HG02970 (cell line): Measurements from ENCODE around the gene WNT7B.

Source experiments
- ATAC-seq: cut with Tn5 transposase; IDR thresholded peaks from one replicate; pipeline ENCODE4 v1.9.1; 2021; ENCODE audit warnings: mild to moderate bottlenecking, moderate library complexity, moderate number of reproducible peaks; ENCODE audit not compliant: unreplicated experiment, low FRiP score

WNT7B gene

DNA sequence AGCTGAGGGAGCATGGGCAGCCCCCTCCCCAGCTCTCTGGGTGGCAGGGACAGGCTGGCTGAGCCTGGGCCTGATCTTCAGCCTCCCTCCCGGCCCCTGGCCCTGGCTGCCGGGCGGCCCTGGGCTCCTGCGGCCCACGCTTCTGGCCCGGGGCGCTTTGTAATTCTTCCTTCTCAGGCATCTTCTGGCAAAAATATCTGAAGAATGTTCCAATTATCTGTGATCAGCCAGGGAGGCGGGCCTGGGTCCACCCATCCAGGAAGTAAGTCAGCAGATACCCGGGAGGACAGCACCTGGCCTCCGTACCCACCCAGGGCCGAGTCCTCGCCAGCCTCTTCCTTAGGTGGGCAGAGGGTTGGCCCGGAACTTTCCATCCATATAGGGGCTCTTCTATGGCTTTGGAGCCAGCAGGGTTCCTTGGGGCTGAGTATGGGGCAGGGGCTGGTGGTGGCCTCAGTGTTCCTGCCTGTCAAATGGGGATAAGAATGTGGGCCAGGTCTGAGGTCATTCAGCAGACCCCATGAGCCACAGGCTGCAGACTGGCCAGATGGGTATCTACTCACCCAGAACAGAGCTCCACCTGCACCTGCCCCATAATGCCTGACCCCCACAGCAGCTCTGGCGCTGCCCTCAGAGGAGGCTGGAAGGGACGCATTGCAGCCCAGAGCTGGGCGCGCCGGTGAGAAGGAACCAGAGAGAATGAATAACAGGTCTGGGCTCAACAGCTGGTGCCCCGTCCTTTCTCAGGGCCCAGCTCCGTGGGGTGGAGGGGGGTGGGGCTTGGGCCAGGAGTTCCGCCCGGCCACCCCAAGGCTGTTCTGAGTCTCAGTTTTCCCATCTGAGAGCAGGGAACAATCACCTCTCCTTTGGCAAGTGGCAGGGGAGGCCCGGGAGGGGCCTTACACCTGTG, 16.2 kb downstream of the WNT7B start:
- no peak for ATAC-seq

DNA sequence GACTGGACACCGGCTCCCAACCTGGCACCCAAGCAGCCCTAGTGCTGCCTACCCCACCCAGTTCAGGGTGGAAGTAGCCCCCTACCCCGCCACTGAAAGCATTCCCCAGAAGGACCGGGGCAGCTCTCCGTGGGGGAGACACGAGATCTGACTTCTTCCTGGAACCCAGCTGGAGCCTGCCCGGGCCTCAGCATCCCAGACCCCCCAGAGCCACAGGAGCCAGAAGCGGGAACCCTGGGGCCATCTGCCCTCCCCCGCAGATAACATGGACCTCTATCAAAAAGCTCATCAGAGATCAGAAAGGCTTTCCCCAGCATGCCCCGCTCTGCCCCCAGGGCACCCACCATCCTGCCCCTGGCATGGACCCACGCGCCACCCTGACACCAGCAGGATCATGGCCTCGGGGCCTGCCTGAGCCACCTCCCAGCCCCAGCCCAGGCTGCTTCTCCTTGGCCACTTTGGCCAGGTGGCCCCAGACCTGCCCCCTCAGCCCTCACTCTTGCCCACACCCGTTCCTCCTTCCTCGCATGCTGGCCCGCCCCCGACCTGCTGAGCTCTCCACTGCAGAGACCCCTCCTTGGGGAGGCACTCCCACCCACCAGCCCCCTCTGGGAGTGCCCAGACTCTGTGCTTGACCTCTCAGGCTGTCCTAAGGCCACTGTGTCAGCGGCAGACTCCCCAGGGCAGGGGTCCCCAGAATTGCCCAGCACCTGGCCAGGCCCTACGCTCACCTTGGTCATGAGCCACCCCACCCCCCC, 17.1 kb downstream of the WNT7B start:
- ATAC-seq, result no peak

DNA sequence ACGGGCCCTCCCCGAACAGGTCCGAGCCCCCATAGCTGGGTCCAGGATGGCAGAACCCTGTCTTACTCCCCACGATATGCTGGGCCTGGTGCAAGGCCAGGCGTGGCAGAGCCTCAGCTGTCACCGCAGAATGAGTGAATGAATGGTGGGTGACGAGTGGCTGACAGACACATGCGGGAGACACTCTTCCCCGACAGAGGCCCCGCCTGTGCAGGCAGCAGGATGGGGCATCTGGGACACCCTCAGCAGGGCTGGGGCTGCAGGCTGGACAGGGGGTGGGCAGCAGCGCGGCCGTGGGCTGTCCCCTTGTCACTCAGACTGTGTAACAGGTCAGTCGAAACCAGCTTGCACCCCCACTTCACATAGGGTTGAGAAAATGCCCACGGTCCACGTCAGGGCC, 18.0 kb downstream of the WNT7B start:
- ATAC-seq, result no peak

DNA sequence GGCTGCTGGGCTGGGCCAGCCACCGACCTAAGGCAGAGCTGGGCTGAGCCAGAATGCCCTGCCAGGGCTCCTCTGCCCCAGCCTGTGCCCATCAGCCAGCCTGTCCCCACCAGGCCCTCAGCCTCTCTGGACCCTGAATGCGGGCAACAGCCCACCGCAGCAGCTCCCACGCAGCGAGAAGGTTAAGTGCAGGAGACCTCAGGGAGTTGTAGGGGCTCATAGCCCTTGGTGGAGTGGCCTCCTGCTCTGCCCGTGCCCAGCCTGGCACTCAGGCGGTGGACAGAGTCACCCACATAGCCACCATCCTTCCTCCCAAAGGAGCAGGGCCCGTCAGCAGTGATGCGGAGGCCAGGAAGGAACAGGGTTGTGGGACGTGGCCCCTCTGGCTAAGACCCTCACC, 19.1 kb downstream of the WNT7B start:
- no peak for ATAC-seq

DNA sequence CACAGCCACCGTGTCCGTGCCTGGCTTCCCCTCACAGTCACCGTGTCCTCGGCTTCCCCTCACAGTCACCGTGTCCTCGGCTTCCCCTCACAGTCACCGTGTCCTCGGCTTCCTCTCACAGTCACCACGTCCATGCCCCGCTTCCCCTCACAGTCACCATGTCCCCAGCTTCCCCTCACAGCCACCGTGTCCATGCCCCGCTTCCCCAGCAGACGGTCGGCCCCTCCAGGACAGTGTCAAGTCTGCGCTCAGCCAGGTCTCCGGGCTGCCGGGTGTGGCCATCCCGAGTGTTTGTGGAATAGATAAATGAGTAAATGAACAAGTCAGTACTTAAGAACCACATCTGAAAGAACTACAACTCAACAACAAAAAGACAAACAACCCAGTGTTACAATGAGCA, 23.8 kb downstream of the WNT7B start:
- no peak for ATAC-seq

- ATAC-seq, result no peak
Observed at GRCh38 chr22:45952553-45952952, 24.4 kb downstream of the WNT7B start.

DNA sequence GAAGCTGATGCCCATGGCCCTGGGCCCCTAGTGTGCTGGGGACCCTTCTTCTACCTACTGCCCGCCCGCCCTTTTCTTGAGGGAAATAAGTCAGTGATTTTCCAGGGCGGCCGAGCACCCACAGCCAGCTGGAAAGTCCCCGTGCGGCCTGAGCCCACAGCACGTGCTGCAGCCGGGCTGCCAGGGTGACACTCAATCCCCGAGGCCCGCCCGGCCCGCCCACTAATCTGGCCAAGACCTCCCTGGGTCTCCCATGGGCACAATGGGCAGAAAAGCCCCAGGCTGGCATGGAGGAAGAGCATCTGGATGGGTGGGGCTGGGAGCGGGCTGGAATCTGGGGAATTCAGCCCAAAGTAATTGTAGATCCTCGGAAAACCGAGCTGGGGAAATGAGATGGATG, 24.8 kb downstream of the WNT7B start:
- ATAC-seq, result no peak

DNA sequence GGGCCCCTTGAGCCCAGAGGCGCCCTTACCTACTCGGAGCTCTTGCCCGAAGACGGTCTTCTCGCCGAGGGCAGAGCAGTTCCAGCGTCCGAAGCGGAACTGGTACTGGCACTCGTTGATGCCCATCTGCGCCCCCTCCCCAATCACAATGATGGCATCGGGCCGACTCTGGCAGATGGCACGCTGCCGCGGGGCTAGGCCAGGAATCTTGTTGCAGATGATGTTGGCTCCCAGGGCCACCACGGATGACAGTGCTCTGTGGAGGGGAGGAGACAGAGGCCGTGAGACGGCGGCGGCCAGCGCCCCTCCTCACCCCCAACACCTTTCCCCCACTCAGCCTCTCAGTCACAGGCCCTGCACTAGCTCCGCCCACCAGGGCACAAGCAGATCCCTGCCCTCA, 27.1 kb downstream of the WNT7B start:
- ATAC-seq, result no peak

DNA sequence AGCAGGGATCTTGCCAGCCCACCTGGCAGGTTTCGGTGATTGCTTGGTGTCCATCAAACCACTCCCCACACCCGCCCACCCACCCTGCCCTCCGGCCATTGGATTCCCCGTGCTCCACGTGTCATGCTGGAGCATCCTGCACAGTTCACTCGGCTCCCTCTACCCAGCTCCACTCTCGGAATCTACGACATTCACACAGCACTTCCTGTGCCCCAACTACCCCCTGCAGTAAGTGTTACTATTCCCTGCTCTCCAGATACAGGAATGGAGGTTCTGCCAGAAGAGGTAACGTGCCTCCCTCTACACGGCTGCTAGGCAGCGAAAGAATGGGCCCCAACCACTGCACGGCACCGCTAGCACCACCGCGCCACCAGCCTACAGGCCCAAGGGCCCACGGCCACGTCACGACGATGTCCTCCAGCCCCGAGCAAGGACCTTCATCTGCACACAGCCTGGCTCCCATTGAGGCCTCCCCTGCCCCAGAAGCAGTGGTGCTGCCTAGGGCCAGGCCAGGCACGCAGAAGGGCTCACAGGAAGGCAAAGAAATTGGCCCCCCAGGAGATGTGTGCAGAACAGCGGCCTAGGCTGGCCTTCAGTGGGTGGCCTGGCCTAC, 27.6 kb downstream of the WNT7B start:
- ATAC-seq, result no peak

DNA sequence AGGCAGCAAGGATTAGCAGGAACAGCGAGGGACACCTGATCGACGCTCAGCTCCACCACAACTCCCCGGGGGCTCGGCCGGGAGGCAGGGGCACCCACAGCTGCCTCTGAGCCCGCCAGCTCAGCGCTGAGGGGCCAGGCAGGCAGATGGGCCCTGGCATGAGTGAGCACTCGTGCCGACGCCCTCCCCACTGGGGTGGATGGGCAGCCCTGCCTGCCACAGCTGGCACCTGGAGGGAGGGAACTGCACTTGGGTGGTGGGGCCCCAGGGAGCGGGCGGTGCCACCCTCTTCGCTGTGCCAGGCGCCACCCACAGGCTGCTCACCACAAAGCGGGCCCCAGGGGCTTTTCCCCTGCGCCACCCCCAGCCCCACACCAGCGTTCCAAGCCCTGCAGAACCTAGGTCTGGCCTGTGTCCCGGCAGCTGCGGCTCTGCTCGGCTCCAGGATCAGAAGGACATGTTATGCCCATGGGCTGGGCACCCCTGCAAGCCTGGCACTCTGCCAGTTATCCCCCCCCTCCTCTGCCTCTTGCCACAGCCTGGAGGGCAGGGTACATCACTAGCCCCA, 28.8 kb downstream of the WNT7B start:
- no peak for ATAC-seq

DNA sequence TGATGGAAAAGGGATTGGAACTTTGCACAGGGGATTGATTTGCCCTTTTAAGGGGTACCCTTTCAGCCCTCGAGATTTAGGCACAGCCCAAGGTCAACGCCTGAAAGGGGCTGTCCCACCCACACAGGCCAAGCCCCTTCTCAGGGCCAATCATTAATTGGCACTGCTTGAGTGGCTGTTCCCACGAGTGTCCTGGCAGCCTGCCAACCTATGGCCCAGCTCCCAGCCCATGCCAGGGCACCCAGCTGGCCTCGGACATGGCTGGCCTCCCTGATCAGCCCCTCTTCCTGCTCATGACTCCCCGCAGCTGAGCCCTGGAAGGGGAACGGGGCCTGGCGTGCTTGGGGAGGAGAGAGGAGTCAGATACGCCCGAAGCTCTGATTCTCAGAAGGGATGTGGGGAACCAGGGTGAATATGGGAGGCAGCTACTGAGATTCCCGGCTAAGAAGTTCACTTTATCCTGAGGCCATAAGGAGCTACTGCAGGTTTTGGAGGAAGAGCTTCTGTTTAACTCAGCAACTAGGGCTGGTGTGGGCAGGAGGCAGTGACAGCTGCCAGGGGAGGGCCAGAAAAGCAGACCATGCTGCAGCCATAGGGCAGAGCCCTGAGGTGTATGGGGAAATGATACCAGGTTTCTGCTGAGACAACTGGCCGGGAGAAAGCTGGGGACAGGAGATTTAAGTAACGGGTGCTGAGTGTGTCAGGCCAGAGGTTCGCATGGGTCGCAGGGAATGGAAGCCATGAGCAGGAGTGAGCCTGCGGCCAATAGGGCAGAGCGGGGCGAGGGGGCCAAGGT, 30.0 kb downstream of the WNT7B start:
- ATAC-seq, result no peak

DNA sequence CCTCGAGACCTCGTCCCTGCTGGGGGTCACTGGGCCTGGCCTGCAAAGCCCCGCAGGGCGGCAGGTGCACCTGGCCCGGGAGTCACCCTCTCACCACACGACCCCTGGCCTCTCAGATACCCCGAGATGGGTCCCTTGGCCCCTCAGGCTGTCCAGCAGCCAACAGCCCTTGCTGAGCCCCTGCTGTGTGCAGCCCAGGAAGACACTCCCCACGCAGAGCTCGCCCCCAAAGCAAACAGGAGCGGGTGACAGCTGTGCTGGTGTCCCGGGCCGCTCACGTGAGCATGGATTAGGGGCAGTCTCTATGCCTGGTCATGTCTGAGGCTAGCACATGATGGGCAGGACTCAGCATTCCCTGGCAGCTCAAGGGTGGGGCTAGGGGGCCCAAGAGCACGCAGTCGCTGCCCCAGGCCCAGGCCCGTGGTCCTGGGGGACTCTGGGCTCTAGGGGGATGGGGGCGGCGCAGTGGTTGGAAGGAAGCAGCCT, 31.3 kb downstream of the WNT7B start:
- no peak for ATAC-seq

DNA sequence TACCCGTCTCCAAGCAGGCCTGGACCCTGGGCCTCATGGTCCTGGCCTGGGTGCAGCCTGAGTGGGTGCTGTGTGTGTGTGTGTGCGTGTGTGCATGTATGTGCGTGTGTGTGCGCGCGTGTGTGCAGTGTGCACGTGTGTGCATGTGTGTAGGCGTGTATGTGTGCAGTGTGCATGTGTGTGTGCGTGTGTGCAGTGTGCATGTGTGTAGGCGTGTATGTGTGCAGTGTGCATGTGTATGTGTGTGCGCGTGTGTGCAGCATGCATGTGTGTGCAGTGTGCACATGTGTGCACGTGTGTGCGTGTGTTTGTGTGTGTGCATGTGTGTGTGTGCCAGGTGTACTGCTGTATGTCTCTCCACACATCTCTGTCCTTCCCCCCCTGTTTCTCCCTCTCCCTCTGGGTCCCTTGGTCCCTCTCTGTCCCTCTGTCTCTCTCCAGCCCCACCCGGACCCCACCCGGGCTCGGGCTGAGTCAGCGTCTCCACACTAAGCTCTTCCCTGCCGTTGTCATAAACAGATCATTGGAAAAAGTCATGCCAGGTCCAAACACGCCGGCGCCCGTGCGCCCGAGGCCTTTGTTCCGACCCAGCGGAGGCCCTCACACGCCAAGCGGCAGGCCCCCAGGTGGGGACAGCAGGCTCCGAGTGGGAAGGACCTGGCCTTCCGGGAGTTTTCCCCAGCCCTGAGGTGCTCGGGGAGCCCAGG, 34.0 kb downstream of the WNT7B start:
- no peak for ATAC-seq

DNA sequence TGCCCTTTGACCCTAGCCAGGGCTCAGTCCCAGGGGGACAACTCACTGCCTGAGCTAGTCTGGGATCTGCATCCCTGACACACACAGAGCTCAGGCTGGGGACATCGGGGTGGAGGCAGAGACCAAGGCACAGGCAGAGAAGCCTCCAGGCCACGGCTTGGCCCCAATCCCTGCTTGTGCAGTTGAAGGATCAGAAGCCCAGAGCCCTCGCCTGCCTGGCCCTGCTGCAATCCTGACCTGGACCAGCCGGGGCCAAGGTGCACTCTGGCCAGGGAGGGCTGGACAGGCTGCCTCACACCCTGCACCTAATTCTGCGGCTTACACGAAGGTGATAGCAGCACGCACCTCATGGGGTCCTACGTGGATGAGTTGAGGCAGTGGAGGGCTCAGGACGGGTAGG, 34.6 kb downstream of the WNT7B start:
- no peak for ATAC-seq

- ATAC-seq, result no peak
Observed at GRCh38 chr22:45938913-45939312, 38.0 kb downstream of the WNT7B start.

DNA sequence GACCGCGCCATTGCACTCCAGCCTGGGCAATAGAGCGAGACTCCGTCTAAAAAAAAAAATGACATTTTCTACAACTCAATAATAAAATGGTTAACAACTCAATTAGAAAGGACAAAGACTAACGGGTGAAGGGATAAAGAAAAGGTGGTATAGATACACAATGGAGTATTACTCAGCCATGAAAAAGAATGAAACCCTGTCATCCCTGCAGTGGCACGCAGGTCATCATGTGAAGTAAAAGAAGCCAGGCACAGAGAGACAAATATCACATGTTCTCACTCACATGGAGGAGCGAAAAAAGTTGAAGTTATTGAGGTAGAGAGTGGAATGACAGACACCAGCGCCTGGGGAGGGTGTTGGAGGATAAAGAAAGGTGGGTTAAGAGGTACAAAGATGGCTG, 39.0 kb downstream of the WNT7B start:
- no peak for ATAC-seq

DNA sequence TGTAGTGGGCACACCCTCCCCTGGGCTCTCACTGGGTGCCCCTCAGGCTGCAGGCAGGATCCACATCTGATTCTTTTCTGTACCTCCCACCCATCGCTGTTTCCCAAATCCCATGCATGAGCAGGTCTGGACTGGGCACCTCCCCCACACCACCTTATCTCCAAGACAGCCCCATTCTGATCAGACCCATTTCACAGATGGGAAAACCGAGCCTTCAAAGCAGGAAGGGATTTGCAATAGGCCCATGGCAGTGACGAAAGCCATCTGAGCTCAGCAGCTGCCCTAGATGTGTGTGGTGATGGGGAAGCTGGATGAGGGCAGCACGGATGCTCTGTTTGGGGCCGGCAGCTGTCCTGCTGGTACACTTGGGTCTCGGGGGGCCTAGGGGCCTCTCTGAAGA, 41.4 kb downstream of the WNT7B start:
- ATAC-seq, result no peak

DNA sequence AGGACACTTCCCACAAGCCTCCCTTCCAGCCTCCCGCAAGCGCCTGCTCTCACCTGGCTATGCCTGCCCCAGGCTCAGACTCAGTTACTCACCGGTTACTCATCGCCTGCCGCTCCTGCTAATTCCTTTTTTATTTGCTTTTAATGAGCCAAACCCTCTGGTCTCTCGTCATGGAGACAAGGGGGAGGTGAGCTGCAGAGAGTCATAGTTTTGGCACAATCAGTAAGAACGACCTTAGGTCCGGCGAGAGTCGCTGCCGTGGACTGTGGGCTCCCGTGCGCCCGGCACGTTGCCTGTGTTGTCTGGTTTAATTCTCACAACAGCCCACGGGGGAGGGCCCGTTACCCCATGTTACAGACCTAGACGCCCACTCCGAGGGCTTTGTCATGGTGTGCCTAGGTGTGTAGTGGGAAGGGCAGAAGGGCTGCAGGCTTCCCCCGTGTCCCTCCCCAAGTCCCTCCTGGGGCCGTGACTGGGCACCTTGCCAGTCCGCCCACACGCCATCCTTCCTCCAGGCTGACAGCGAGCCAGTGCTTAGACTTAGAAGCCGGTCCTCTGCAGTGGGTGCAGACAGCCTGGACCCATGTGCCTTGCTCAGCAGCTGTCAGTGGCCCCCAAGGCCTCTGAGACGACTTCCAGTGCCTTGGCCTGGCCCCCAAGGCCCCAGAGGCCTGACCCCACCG, 42.2 kb downstream of the WNT7B start:
- no peak for ATAC-seq

DNA sequence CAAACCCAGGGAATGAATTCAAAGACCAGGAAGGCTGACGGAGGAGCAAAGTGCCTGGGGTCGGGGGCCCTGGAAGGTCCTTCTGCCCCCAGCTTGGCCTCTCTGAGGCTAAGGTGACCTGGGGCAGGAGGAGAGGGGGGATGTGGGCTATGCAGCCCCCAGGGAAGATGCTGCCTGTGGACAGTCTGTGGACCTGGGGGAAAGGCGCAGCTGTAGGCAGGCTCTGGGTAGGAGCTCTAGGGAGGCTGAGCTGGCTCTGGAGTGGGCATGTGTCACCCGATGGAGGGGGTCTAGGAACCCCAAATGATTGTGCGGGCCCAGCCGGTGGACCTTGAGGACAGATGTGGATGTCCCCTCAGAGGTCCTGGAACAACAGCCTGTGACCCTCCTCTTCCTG, 42.8 kb downstream of the WNT7B start:
- no peak for ATAC-seq
